Gastrocnemius medialis (tissue), 4 donors: Measurements from ENCODE around the gene FNIP2. TPM values are rescaled to one million over a fixed set of nuclear protein-coding genes. Genes with fewer than 3 reads are reported as not detected.
A peak's percentile ranks its signal among the peaks of the same experiment; 100 is the strongest.

Experiments
- ATAC-seq, 2 donors: fragments of 150-250 bp; one replicate each; pipeline ENCODE4 v1.9.1; 2016
- DNase-seq, 2 donors: peaks; one replicate each; pipeline ENCODE4 v3.0.0-alpha.2; 2019
- H3K27ac ChIP-seq, 4 donors: fragments of 200-600 bp; sonication (generic); 1 replicate in 1 of 4; 2 replicates in 3 of 4; pipeline ENCODE4 v1.5.1; 2016 to 2018; ENCODE audit warnings: mild to moderate bottlenecking in 2 of 4, moderate library complexity in 1 of 4
- H3K27me3 ChIP-seq, 3 donors: fragments of 200-600 bp; sonication (generic) in 2 of 3; 1 replicate in 1 of 3; 2 replicates in 2 of 3; pipeline versions ENCODE4 v1.5.1 to v1.6.0; 2016 to 2019; ENCODE audit warnings: mild to moderate bottlenecking in 1 of 3, moderate library complexity in 1 of 3
- H3K36me3 ChIP-seq, 2 donors: fragments of 200-600 bp; sonication (generic) in 1 of 2; one replicate each; pipeline ENCODE4 v1.5.1; 2017 to 2018
- H3K4me1 ChIP-seq, 2 donors: fragments of 200-600 bp; sonication (generic) in 1 of 2; one replicate each; pipeline ENCODE4 v1.5.1; 2016 to 2017; ENCODE audit warnings: mild to moderate bottlenecking in 2 of 2
- H3K4me3 ChIP-seq, 4 donors: fragments of 200-600 bp; sonication (generic) in 3 of 4; 1 replicate in 1 of 4; 2 replicates in 3 of 4; pipeline ENCODE4 v1.5.1; 2016 to 2019; ENCODE audit warnings: mild to moderate bottlenecking in 2 of 4
- H3K9me3 ChIP-seq, 3 donors: fragments of 200-600 bp; sonication (generic) in 2 of 3; 1 replicate in 1 of 3; 2 replicates in 2 of 3; pipeline ENCODE4 v1.5.1; 2016 to 2019
- POLR2A ChIP-seq, 2 donors: fragments of 450-650 bp; IDR thresholded peaks; one replicate each; pipeline ENCODE4 v1.6.1; 2017; ENCODE audit warnings: antibody characterized with exemption in 2 of 2, mild to moderate bottlenecking in 2 of 2, moderate library complexity in 2 of 2
- in situ Hi-C, 4 donors: fragments of 200-750 bp; cut with MboI; loops; one replicate each; pipeline versions ENCODE4 v1.15.0 to v1.8.0; 2017; ENCODE audit warnings: low sequenced_read_pairs in 4 of 4
- intact Hi-C: fragments of 100-400 bp; cut with DNase I; formaldehyde crosslinking; loops from one replicate; pipeline ENCODE4 v1.15.1; 2023; ENCODE audit warnings: low total_unique reads
- total RNA-seq, 4 donors: library from RNA; depleted of rRNA; stranded (reverse); fragments of >200 nt; gene quantifications; one replicate each; pipeline versions ENCODE4 v1.1.0 to v1.2.3, GENCODE V29; 2016
- TF ChIP-seq, protein P1 (sequence below), 5 experiments: fragments of 450-650 bp in 3 of 5; fragments of 200-600 bp in 2 of 5; sonication (generic) in 2 of 5; IDR thresholded peaks in 4 of 5; conservative IDR thresholded peaks in 1 of 5; 1 replicate in 4 of 5; 2 replicates in 1 of 5; pipeline ENCODE4 v1.5.1; 2016 to 2019; ENCODE audit warnings: antibody characterized with exemption in 5 of 5, mild to moderate bottlenecking in 3 of 5, moderate library complexity in 3 of 5

Gene FNIP2
- total RNA-seq, 4 donors from 2014 or later: 9.9 to 32.8 (median 22.2) TPM

DNA sequence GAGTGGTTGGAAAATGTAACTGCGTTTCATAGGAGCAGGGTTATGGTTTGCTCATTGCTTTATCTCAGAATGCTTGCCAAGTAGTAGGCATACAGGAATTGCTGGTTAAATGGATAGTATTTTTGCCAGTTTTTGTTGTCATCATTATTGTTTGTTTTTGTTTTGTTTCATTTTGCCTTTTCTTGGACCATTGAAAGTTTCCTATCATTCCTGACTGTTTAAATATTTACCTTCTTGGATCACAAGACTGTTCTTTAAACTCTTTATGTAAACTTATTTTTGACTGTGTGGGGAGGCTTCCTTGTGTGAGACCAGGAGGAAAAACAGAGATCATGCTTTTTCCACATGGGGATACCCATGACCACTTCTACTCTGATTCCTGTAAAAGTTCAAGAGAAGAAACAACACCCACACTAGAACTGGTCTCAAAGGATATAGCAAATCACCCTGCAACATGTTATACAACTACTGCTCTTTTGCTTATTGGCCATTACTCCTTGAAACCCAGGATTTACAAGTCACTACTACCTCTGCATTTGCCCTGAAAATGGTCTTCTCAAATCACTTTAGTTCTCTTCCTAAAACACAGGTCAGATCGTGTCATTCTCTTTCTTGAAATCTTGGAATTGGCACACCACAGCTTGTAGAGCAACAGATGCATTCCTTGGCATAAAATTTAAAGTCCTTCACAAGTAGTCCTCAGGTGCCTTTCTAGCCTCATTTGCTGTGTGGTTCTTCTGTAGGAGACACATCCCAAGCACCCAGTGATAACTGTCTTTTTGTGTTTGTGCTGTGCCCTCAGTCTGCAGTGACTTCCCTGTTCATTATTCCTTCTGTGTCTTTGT, 51.3 kb downstream of the FNIP2 start:
- no peak for DNase-seq
- Histone ChIP-seq H3K27ac (peak overlapping the region; percentile 49 to 80 (median 58)), H3K4me3 (no peak overlapping the region), H3K9me3 (no peaks in the 10 kb centered on the region), H3K27me3 (no peaks in the 10 kb centered on the region), H3K4me1 (peaks cover 50 to 57% of the 10 kb centered on the region in 2 donors), H3K36me3 (no peaks in the 10 kb centered on the region)
- no peak for TF ChIP-seq POLR2A (IDR thresholded peaks at IDR 0.05)
- TF ChIP-seq, protein P1, sequence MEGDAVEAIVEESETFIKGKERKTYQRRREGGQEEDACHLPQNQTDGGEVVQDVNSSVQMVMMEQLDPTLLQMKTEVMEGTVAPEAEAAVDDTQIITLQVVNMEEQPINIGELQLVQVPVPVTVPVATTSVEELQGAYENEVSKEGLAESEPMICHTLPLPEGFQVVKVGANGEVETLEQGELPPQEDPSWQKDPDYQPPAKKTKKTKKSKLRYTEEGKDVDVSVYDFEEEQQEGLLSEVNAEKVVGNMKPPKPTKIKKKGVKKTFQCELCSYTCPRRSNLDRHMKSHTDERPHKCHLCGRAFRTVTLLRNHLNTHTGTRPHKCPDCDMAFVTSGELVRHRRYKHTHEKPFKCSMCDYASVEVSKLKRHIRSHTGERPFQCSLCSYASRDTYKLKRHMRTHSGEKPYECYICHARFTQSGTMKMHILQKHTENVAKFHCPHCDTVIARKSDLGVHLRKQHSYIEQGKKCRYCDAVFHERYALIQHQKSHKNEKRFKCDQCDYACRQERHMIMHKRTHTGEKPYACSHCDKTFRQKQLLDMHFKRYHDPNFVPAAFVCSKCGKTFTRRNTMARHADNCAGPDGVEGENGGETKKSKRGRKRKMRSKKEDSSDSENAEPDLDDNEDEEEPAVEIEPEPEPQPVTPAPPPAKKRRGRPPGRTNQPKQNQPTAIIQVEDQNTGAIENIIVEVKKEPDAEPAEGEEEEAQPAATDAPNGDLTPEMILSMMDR (IDR thresholded peaks at IDR 0.05 in 4 of 5, conservative IDR thresholded peaks at IDR 0.05 in 1 of 5): no peak
- no peak for ATAC-seq
- in situ Hi-C loops (no loop called here), intact Hi-C loops (no loop called here)

DNA sequence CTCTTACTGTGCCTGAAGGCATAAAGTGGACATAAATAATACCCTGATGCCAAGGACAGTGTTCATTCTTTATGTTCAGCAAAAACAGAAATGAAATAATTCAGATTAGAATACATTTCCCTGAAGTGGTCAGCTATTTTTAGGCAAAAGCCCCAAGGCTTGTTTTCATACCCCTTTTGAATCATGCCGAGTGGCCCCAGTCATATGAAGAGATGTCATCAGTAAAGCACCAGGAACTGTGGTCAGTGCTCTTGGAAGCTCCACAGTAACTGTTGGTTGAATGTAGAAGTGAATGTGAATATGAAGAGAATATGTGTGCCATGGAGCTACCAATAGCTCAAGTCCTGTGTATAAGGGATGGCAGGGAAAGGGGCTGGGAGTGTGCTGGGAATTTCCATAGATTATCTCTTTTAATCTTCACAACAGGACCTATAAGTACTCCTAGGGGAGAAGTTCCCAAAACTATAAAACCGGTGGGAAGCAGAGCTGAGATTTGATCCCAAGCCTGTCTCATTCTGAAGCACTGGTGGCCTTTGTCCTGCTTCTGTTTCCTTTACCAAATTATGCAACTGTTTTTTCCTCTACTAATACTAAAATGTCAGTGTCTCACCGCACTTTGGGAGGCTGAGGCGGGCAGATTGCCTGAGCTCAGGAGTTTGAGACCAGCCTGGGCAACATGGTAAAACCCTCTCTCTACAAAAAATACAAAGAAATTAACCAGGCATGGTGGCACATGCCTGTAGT, 52.6 kb downstream of the FNIP2 start:
- H3K4me3 ChIP-seq: no peak overlapping the region
- no peaks in the 10 kb centered on the region for H3K9me3 ChIP-seq
- intact Hi-C loops: no loop called here
- H3K27me3 ChIP-seq: no peaks in the 10 kb centered on the region
- H3K4me1 ChIP-seq: peaks cover 62 to 65% of the 10 kb centered on the region in 2 donors
- DNase-seq (no peak), ATAC-seq (no peak)
- TF ChIP-seq POLR2A (IDR thresholded peaks at IDR 0.05): no peak
- TF ChIP-seq, protein P1 (IDR thresholded peaks at IDR 0.05 in 4 of 5, conservative IDR thresholded peaks at IDR 0.05 in 1 of 5): no peak
- H3K27ac ChIP-seq: peak overlapping the region; percentile 49 to 80 (median 58)
- H3K36me3 ChIP-seq: no peaks in the 10 kb centered on the region
- in situ Hi-C loops: no loop called here

DNA sequence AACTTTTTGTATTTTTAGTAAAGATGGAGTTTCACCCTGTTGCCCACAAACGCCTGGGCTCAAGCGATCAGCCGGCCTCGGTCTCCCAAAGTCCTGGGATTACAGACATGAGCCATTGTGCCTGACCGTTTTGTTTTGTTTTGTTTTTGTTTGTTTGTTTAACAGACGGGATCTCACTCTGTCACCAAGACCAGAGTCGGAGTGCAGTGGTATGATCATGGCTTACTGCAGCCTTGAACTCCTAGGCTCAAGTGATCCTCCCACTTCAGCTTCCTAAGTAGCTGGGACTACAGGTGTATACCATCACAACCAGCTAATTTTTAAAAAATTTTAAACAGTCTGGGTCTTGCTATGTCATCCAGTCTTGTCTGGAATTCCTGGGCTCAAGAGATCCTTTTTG, 53.5 kb downstream of the FNIP2 start:
- in situ Hi-C loops: no loop called here
- no peak for DNase-seq

DNA sequence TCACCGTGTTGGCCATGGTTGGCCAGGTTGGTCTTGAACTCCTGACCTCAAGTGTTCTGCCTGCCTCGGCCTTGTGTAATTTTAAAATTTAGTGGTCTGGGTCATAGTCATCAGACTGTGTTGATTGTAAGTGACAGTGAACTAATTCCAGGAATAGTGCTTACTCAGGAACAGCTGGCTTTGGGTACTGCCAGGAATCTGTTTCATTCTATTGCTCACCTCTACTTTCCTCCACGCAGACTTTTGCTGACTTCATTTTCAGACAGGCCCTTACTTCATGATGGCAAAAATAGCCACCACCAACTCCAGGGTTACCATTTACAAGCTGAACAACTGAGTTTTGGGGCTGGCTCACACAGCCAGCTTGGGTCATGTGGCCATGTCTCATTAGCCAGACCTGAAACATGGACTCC, 54.6 kb downstream of the FNIP2 start:
- DNase-seq (peak; percentile 22 to 50), ATAC-seq (peak; percentile 85 to 87)
- H3K4me1 ChIP-seq: peaks cover 74 to 76% of the 10 kb centered on the region in 2 donors
- H3K27me3 ChIP-seq: no peaks in the 10 kb centered on the region
- intact Hi-C loops (loop anchor here (1.0 kb wide), 1 partner anchor 12 kb away; no protein-coding TSS in a partner anchor), in situ Hi-C loops (no loop called here)
- H3K27ac ChIP-seq: peak overlapping the region; percentile 74 to 82 (median 80)
- no peak for TF ChIP-seq POLR2A (IDR thresholded peaks at IDR 0.05)
- TF ChIP-seq, protein P1 (IDR thresholded peaks at IDR 0.05 in 4 of 5, conservative IDR thresholded peaks at IDR 0.05 in 1 of 5): no peak
- no peaks in the 10 kb centered on the region for H3K9me3 ChIP-seq
- H3K36me3 ChIP-seq: peaks cover 0 to 7% of the 10 kb centered on the region in 2 donors
- H3K4me3 ChIP-seq: no peak overlapping the region

More for the DNA sequence above, 53.5 kb downstream of the FNIP2 start:
- Histone ChIP-seq H3K27ac (peak overlapping the region; percentile 24 to 82 (median 67)), H3K9me3 (no peaks in the 10 kb centered on the region), H3K4me3 (no peak overlapping the region), H3K27me3 (no peaks in the 10 kb centered on the region), H3K4me1 (peaks cover 72 to 75% of the 10 kb centered on the region in 2 donors), H3K36me3 (no peaks in the 10 kb centered on the region)
- intact Hi-C loops: no loop called here
- ATAC-seq: no peak
- TF ChIP-seq, protein P1 (IDR thresholded peaks at IDR 0.05 in 4 of 5, conservative IDR thresholded peaks at IDR 0.05 in 1 of 5): no peak
